ENCODE data around the gene GRIA1.

GRCh38 chr5:153476767-153477166 is 13.7 kb upstream of the GRIA1 start:
- TF ChIP-seq, protein P1, sequence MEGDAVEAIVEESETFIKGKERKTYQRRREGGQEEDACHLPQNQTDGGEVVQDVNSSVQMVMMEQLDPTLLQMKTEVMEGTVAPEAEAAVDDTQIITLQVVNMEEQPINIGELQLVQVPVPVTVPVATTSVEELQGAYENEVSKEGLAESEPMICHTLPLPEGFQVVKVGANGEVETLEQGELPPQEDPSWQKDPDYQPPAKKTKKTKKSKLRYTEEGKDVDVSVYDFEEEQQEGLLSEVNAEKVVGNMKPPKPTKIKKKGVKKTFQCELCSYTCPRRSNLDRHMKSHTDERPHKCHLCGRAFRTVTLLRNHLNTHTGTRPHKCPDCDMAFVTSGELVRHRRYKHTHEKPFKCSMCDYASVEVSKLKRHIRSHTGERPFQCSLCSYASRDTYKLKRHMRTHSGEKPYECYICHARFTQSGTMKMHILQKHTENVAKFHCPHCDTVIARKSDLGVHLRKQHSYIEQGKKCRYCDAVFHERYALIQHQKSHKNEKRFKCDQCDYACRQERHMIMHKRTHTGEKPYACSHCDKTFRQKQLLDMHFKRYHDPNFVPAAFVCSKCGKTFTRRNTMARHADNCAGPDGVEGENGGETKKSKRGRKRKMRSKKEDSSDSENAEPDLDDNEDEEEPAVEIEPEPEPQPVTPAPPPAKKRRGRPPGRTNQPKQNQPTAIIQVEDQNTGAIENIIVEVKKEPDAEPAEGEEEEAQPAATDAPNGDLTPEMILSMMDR (IDR thresholded peaks at IDR 0.05): no peak
- no peak for TF ChIP-seq POLR2A (IDR thresholded peaks at IDR 0.05)
